HG02870 (cell line): Measurements from ENCODE around the gene UFD1.

ENCODE experiments used
- ATAC-seq: cut with Tn5 transposase; IDR thresholded peaks from one replicate; pipeline ENCODE4 v1.9.1; 2021; ENCODE audit warnings: mild to moderate bottlenecking, moderate library complexity; ENCODE audit not compliant: unreplicated experiment

UFD1 gene

GRCh38 chr22:19400881-19401280, 78.1 kb downstream of the UFD1 start:
- no peak for ATAC-seq
